CD14-positive monocyte (primary cell): Measurements from ENCODE around the gene WDR48. TPM values are rescaled to one million over a fixed set of nuclear protein-coding genes. Genes with fewer than 3 reads are reported as not detected.

ENCODE experiments used
- DNase-seq, 3 donors: peaks; one replicate each; pipeline ENCODE4 v3.0.0-alpha.2; 2011 to 2022
- H2AFZ ChIP-seq: 2 replicates; pipeline ENCODE4 v1.6.0; 2012; ENCODE audit warnings: mild to moderate bottlenecking, low read depth, low read length, inconsistent platforms; ENCODE audit not compliant: insufficient read depth, poor library complexity, severe bottlenecking
- H3K27ac ChIP-seq, 2 donors: 1 replicate in 1 of 2; 2 replicates in 1 of 2; pipeline ENCODE4 v1.5.1; 2012 to 2013; ENCODE audit warnings: low read length in 2 of 2, control low read depth in 1 of 2, inconsistent platforms in 1 of 2, low read depth in 1 of 2, mild to moderate bottlenecking in 1 of 2
- H3K27me3 ChIP-seq, 2 donors: one replicate each; pipeline versions ENCODE4 v1.6.0 to v1.6.1; 2011 to 2013; ENCODE audit warnings: low read length in 2 of 2; ENCODE audit not compliant: control insufficient read depth in 2 of 2, insufficient read depth in 2 of 2
- H3K36me3 ChIP-seq, 2 donors: replicated peaks in 1 of 2; 1 replicate in 1 of 2; 2 replicates in 1 of 2; pipeline versions ENCODE4 v1.5.1 to v1.6.1; 2012 to 2013; ENCODE audit warnings: low read length in 2 of 2, control low read depth in 1 of 2, inconsistent platforms in 1 of 2, mild to moderate bottlenecking in 1 of 2; ENCODE audit not compliant: insufficient read depth in 2 of 2, control insufficient read depth in 1 of 2
- H3K4me1 ChIP-seq, 2 donors: 1 replicate in 1 of 2; 2 replicates in 1 of 2; pipeline versions ENCODE4 v1.5.1 to v1.6.1; 2012 to 2013; ENCODE audit warnings: low read length in 2 of 2, control low read depth in 1 of 2, inconsistent platforms in 1 of 2, mild to moderate bottlenecking in 1 of 2, moderate library complexity in 1 of 2; ENCODE audit not compliant: insufficient read depth in 2 of 2, control insufficient read depth in 1 of 2
- H3K4me2 ChIP-seq: replicated peaks from 2 replicates; pipeline ENCODE3; 2012; ENCODE audit warnings: low read length, moderate library complexity, mild to moderate bottlenecking; ENCODE audit not compliant: poor library complexity, severe bottlenecking; ENCODE audit errors: extremely low read depth
- H3K4me3 ChIP-seq, 3 experiments: fragments of 200-600 bp in 1 of 3; sonication (generic) in 1 of 3; replicated peaks in 1 of 3; 1 replicate in 2 of 3; 2 replicates in 1 of 3; pipeline ENCODE4 v1.5.1; 2011 to 2013; ENCODE audit warnings: low read length in 3 of 3, mild to moderate bottlenecking in 3 of 3, control low read depth in 2 of 3, low read depth in 2 of 3, inconsistent platforms in 1 of 3, moderate library complexity in 1 of 3
- H3K79me2 ChIP-seq: 2 replicates; pipeline ENCODE4 v1.6.0; 2012; ENCODE audit warnings: mild to moderate bottlenecking, control low read depth, inconsistent platforms, low read length, moderate library complexity; ENCODE audit not compliant: insufficient read depth
- H3K9ac ChIP-seq: 2 replicates; pipeline ENCODE4 v1.6.0; 2017; ENCODE audit warnings: low read length, mild to moderate bottlenecking; ENCODE audit not compliant: insufficient read depth, poor library complexity, severe bottlenecking
- H3K9me3 ChIP-seq, 2 donors: replicated peaks in 1 of 2; 1 replicate in 1 of 2; 2 replicates in 1 of 2; pipeline versions ENCODE4 v1.5.1 to v1.6.1; 2012 to 2013; ENCODE audit warnings: low read length in 2 of 2, control low read depth in 1 of 2; ENCODE audit not compliant: control insufficient read depth in 1 of 2, insufficient read depth in 1 of 2
- H4K20me1 ChIP-seq: 2 replicates; pipeline ENCODE4 v1.6.0; 2012; ENCODE audit warnings: mild to moderate bottlenecking, low read length, control low read depth, moderate library complexity; ENCODE audit not compliant: insufficient read depth
- H3K27ac Mint-ChIP-seq, 7 donors: one replicate each; pipeline ENCODE4 v1.8.0; 2020; ENCODE audit warnings: mild to moderate bottlenecking in 7 of 7, mixed read lengths in 7 of 7, moderate library complexity in 6 of 7, inconsistent platforms in 2 of 7
- H3K27me3 Mint-ChIP-seq, 3 donors: one replicate each; pipeline ENCODE4 v1.8.0; 2021 to 2022; ENCODE audit warnings: low read depth in 3 of 3, mild to moderate bottlenecking in 3 of 3, mixed read lengths in 3 of 3, moderate library complexity in 3 of 3, inconsistent platforms in 1 of 3
- H3K36me3 Mint-ChIP-seq, 2 donors: one replicate each; pipeline ENCODE4 v1.8.0; 2020; ENCODE audit warnings: mixed read lengths in 2 of 2, inconsistent platforms in 1 of 2, mild to moderate bottlenecking in 1 of 2
- H3K4me1 Mint-ChIP-seq: one replicate; pipeline ENCODE4 v1.8.0; 2020; ENCODE audit warnings: mild to moderate bottlenecking, mixed read lengths
- H3K4me3 Mint-ChIP-seq, 2 donors: one replicate each; pipeline ENCODE4 v1.8.0; 2020; ENCODE audit warnings: mild to moderate bottlenecking in 2 of 2, mixed read lengths in 2 of 2, moderate library complexity in 1 of 2
- H3K9me3 Mint-ChIP-seq, 7 donors: one replicate each; pipeline ENCODE4 v1.8.0; 2020 to 2022; ENCODE audit warnings: mixed read lengths in 7 of 7, mild to moderate bottlenecking in 6 of 7, moderate library complexity in 6 of 7, inconsistent platforms in 2 of 7
- CTCF ChIP-seq: fragments of 200-600 bp; IDR thresholded peaks from one replicate; pipeline ENCODE4 v1.8.0; 2022; ENCODE audit warnings: antibody characterized with exemption, mild to moderate bottlenecking
- WGBS: methylation state at CpG from one replicate; pipeline ENCODE4 v1.1.5; 2013; ENCODE audit warnings: missing lambda C conversion rate; ENCODE audit not compliant: insufficient coverage; 5-methylcytosine and 5-hydroxymethylcytosine counted together
- intact Hi-C, 2 donors: fragments of 100-400 bp; cut with micrococcal nuclease; formaldehyde crosslinking; loops; one replicate each; pipeline versions ENCODE4 v1.15.0 to v1.15.1; 2023
- polyA plus RNA-seq, 3 donors: library from polyadenylated mRNA; depleted of rRNA in 1 of 3; unstranded in 2 of 3; stranded (reverse) in 1 of 3; fragments of 300-500 nt in 2 of 3; fragments of >200 nt in 1 of 3; fragmentation: Illumina TruSeq in 2 of 3; gene quantifications; 1 replicate in 2 of 3; 2 replicates in 1 of 3; pipeline ENCODE4 v1.2.3, GENCODE V29; 2012 to 2021

The WDR48 gene
- polyA plus RNA-seq, 3 donors: 15.0 to 22.7 (median 17.1) TPM

- H3K36me3 ChIP-seq: peaks cover 69 to 95% of the 10 kb centered on the region in 2 donors
- WGBS: 57% methylated on average over 2 of the region's 4 CpGs
- H4K20me1 ChIP-seq: no peaks in the 10 kb centered on the region
- DNase-seq: no peak
- no peak overlapping the region for H3K4me2 ChIP-seq
- TF ChIP-seq CTCF: no peak
- H3K79me2 ChIP-seq: no peaks in the 10 kb centered on the region
- Mint-ChIP-seq H3K4me3 (no peak overlapping the region), H3K27ac (peak overlapping the region in 3 of 7 donors; percentile 17 to 22 (median 18)), H3K36me3 (peaks cover 78 to 83% of the 10 kb centered on the region in 2 donors), H3K27me3 (no peaks in the 10 kb centered on the region), H3K9me3 (no peaks in the 10 kb centered on the region), H3K4me1 (no peaks in the 10 kb centered on the region)
- no peak overlapping the region for H3K27ac ChIP-seq
- no peaks in the 10 kb centered on the region for H3K4me1 ChIP-seq
- H3K9ac ChIP-seq: no peak overlapping the region
- H3K4me3 ChIP-seq: no peak overlapping the region
- intact Hi-C loops: no loop called here
- no peak overlapping the region for H2AFZ ChIP-seq
- no peaks in the 10 kb centered on the region for H3K27me3 ChIP-seq
- no peaks in the 10 kb centered on the region for H3K9me3 ChIP-seq
Measured at GRCh38 chr3:39086144-39086543, 34.3 kb downstream of the WDR48 start.

GRCh38 chr3:39088456-39088855 is 36.6 kb downstream of the WDR48 start:
- 90% methylated on average over 2 of the region's 3 CpGs for WGBS
- H3K36me3 Mint-ChIP-seq: peaks cover 77 to 84% of the 10 kb centered on the region in 2 donors
- no peaks in the 10 kb centered on the region for H3K4me1 Mint-ChIP-seq
- Histone ChIP-seq H3K9me3 (no peaks in the 10 kb centered on the region), H3K4me2 (no peak overlapping the region), H3K9ac (no peak overlapping the region), H3K79me2 (no peaks in the 10 kb centered on the region), H3K27me3 (no peaks in the 10 kb centered on the region), H3K36me3 (peaks cover 77 to 97% of the 10 kb centered on the region in 2 donors), H3K4me3 (no peak overlapping the region), H4K20me1 (no peaks in the 10 kb centered on the region), H3K27ac (no peak overlapping the region), H2AFZ (no peak overlapping the region), H3K4me1 (no peaks in the 10 kb centered on the region)
- intact Hi-C loops: no loop called here
- H3K9me3 Mint-ChIP-seq: no peaks in the 10 kb centered on the region
- no peak for TF ChIP-seq CTCF
- H3K27ac Mint-ChIP-seq: no peak overlapping the region
- H3K27me3 Mint-ChIP-seq: no peaks in the 10 kb centered on the region
- H3K4me3 Mint-ChIP-seq: no peak overlapping the region
- DNase-seq: no peak
